Dendritic cell treated with granulocyte-macrophage colony-stimulating factor and Interleukin-4, amounts not matched to agents 40 ng/mL and 50 ng/mL, for 4 days (primary cell): ENCODE data around the gene SH2B3.
A peak's percentile ranks its signal among the peaks of the same experiment; 100 is the strongest.
"Not testable (repeated sequence)": the region's sequence is repeated elsewhere in the genome, so short reads cannot be mapped to it uniquely, and the experiment has no call there.

ENCODE experiments used
- H3K27ac Mint-ChIP-seq: one replicate; pipeline ENCODE4 v1.8.0; 2022; ENCODE audit warnings: mild to moderate bottlenecking, mixed read lengths
- H3K27me3 Mint-ChIP-seq: one replicate; pipeline ENCODE4 v1.8.0; 2022; ENCODE audit warnings: mild to moderate bottlenecking, mixed read lengths
- H3K36me3 Mint-ChIP-seq: one replicate; pipeline ENCODE4 v1.8.0; 2022; ENCODE audit warnings: low read depth, mixed read lengths
- H3K4me1 Mint-ChIP-seq: one replicate; pipeline ENCODE4 v1.8.0; 2022; ENCODE audit warnings: low read depth, mixed read lengths
- H3K4me3 Mint-ChIP-seq: one replicate; pipeline ENCODE4 v1.8.0; 2022; ENCODE audit warnings: mild to moderate bottlenecking, moderate library complexity, mixed read lengths
- H3K9me3 Mint-ChIP-seq: one replicate; pipeline ENCODE4 v1.8.0; 2022; ENCODE audit warnings: mixed read lengths
- intact Hi-C: fragments of 100-400 bp; cut with micrococcal nuclease; formaldehyde crosslinking; loops from one replicate; pipeline ENCODE4 v1.15.0; 2022

SH2B3 gene

DNA sequence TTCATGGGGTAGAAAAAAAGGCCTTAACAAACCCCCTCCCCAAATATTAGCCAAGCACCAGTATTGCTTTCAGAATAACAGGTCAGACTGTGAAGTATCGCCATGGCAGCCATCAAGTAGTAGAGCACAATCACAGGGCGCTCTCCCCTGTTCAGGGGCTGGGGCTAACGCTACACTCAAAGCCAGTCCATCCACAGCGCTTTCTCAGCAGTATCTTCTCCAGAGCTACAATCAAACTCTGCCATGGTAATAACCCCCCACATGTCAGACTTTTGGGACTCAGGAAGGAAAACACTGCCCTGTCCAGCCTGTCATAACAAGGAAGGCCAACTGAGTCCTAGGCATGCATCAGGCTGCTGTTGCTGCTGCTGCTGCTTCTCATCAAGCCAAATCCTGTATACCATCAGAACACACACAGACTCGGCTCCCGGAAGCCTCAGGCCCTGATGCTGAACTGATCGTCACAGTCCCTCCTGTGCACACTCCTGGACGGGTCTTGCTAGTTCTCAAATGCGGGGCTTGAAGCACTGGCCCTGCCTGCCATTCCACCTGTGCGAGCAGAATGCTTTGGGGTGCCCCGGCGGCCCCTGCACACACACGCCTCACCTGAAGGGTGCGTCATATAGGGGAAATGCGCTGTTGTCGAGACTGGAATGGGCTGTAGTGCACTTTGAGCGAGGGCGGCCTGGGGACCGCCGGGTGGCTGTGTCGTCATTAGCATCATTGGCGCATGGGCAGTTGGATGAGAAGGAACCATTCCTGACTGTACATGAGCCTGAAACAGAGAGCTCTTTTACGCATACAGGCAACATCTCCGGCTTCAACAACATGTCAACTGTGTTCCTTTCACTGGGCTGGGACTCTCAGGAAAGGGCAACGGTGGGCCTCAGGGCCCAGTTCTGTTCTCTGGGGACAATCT is 47.6 kb downstream of the SH2B3 start:
- H3K4me1 Mint-ChIP-seq = peaks cover 40% of the 10 kb centered on the region
- intact Hi-C loops = no loop called here
- no peaks in the 10 kb centered on the region for H3K9me3 Mint-ChIP-seq
- H3K27me3 Mint-ChIP-seq = no peaks in the 10 kb centered on the region
- H3K4me3 Mint-ChIP-seq = no peak overlapping the region
- H3K27ac Mint-ChIP-seq = peak overlapping the region; percentile 39
- H3K36me3 Mint-ChIP-seq = peaks cover 88% of the 10 kb centered on the region

DNA sequence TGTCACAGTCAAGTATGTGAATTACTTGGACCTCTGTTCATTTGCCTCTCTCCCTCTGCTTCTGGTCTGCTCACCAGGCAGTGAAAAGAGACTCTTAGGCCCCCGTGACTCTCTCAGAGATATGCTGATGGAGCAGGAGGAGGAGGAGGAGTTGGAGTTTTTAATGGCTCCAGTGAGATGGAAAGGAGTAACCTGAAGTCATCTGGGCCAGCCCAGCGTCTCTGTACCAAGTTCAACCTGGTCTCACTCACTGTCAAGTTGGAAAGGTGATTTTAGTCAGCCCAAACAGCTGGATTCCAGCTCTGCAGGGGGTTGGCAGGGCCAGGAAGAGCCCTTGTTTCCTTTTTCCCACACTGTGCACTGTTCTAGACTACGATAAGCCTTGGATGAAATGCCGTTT is 48.6 kb downstream of the SH2B3 start:
- intact Hi-C loops = no loop called here
- peaks cover 30% of the 10 kb centered on the region for H3K4me1 Mint-ChIP-seq
- no peak overlapping the region for H3K4me3 Mint-ChIP-seq
- H3K27me3 Mint-ChIP-seq = no peaks in the 10 kb centered on the region
- H3K9me3 Mint-ChIP-seq = no peaks in the 10 kb centered on the region
- H3K36me3 Mint-ChIP-seq = peaks cover 88% of the 10 kb centered on the region
- peak overlapping the region; percentile 25 for H3K27ac Mint-ChIP-seq

- Mint-ChIP-seq H3K4me3 (no peak overlapping the region), H3K4me1 (peaks cover 25% of the 10 kb centered on the region), H3K27me3 (no peaks in the 10 kb centered on the region), H3K9me3 (no peaks in the 10 kb centered on the region), H3K27ac (peak overlapping the region; percentile 25), H3K36me3 (peaks cover 88% of the 10 kb centered on the region)
- intact Hi-C loops = no loop called here
Measured at GRCh38 chr12:111454716-111455447, 49.2 kb downstream of the SH2B3 start.

GRCh38 chr12:111455448-111456320 is 50.0 kb downstream of the SH2B3 start:
- Mint-ChIP-seq H3K9me3 (no peaks in the 10 kb centered on the region), H3K27ac (no peak overlapping the region), H3K4me1 (peaks cover 17% of the 10 kb centered on the region), H3K27me3 (no peaks in the 10 kb centered on the region), H3K4me3 (no peak overlapping the region), H3K36me3 (peaks cover 86% of the 10 kb centered on the region)
- intact Hi-C loops = no loop called here

DNA sequence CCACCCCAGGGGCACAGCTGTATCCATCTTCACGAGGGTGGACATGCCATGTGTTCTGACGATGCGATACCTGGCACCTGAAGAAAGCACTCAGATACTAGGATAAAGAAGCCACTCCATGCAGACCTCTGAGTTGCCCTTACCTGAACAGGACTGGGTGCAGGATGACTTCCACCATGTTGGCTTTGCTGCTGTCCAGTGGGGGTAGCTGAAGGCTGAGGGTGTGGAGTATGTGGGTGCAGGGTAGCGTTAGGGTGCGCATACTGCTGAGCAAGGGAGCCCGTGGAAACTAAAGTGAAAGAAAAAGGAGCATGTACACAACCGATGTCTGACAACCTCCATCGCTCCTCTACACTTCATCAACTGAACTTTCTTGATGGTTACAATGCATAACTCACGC is 51.3 kb downstream of the SH2B3 start:
- Mint-ChIP-seq H3K27ac (no peak overlapping the region), H3K36me3 (peaks cover 79% of the 10 kb centered on the region), H3K4me3 (no peak overlapping the region), H3K9me3 (no peaks in the 10 kb centered on the region), H3K4me1 (peaks cover 16% of the 10 kb centered on the region), H3K27me3 (no peaks in the 10 kb centered on the region)
- intact Hi-C loops = no loop called here

DNA sequence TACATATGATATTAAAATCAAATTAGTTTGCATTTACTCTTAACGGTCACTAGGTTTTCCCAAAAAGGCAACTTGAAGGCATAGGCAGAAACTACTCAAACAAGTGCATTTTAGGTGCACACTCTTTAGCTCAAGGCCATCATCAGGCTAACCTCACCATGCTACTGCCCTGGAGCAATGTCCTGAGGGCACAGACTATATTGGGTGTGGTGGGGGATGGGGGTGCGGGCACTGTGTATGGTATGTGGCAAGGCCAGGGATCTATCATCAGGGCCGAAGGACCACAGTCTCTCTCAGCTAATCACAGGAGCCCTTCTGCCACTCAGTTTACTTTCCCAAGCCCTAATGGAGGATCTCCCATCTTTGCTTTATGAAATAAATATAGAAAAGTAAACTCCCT is 51.9 kb downstream of the SH2B3 start:
- intact Hi-C loops = no loop called here

GRCh38 chr12:111458546-111459172 is 52.9 kb downstream of the SH2B3 start:
- no peaks in the 10 kb centered on the region for H3K9me3 Mint-ChIP-seq
- H3K27me3 Mint-ChIP-seq = no peaks in the 10 kb centered on the region
- no peak overlapping the region for H3K4me3 Mint-ChIP-seq
- H3K36me3 Mint-ChIP-seq = peaks cover 73% of the 10 kb centered on the region
- H3K4me1 Mint-ChIP-seq = peaks cover 30% of the 10 kb centered on the region
- H3K27ac Mint-ChIP-seq = no peak overlapping the region
- intact Hi-C loops = no loop called here

More for the DNA sequence above, 51.9 kb downstream of the SH2B3 start:
- H3K4me3 Mint-ChIP-seq = no peak overlapping the region
- peaks cover 79% of the 10 kb centered on the region for H3K36me3 Mint-ChIP-seq
- H3K9me3 Mint-ChIP-seq = no peaks in the 10 kb centered on the region
- peaks cover 21% of the 10 kb centered on the region for H3K4me1 Mint-ChIP-seq
- no peak overlapping the region for H3K27ac Mint-ChIP-seq
- H3K27me3 Mint-ChIP-seq = no peaks in the 10 kb centered on the region

DNA sequence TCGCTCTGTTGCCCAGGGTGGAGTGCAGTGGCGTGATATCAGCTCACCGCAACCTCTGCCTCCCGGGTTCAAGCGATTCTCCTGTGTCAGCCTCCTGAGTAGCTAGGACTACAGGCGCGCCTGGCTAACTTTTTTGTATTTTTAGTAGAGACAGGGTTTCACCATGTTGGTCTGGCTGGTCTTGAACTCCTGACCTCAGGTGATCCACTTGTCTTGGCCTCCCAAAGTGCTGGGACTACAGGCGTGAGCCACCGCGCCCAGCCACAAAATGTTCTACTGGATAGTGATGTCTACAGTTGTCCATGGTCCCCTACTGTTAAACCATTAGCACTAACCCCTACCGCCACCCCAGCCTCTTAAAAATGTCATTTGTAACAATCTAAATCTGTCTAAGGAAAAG is 54.4 kb downstream of the SH2B3 start:
- H3K4me3 Mint-ChIP-seq, H3K27ac Mint-ChIP-seq, H3K27me3 Mint-ChIP-seq, H3K9me3 Mint-ChIP-seq: not testable (repeated sequence)
- intact Hi-C loops = loop anchor here (10.0 kb wide), 1 partner anchor 525 kb away; no protein-coding TSS in a partner anchor
- Mint-ChIP-seq H3K36me3 (peaks cover 64% of the 10 kb centered on the region), H3K4me1 (peaks cover 34% of the 10 kb centered on the region)

DNA sequence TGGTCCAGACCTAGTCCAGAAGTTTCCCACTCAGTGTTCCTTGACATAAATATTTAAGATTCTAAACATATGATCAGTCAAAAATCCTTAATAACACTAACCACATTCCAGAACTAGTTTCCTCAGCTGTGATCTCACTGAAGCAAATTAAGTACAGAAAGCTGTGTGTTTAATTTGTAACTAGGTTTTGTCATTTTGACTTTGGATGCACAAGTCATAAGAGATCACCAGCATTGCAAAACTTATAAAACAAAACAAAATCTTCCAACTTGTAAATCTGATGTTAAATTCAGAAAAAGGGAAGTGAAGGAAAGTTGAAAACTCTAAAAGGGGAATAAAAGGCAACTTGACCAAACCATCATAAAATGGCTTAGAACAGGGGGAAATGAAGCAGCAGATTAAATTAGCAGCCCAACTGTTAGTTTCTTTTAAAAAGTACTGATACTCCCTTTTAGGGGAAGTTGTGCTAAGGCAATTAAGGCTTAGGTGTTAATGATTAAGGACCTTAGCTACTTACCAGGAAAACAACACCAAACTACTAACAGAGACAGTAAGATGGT is 56.6 kb downstream of the SH2B3 start:
- H3K4me3 Mint-ChIP-seq = no peak overlapping the region
- peaks cover 28% of the 10 kb centered on the region for H3K4me1 Mint-ChIP-seq
- intact Hi-C loops = loop anchor here (10.0 kb wide), 1 partner anchor 527 kb away; no protein-coding TSS in a partner anchor
- peaks cover 59% of the 10 kb centered on the region for H3K36me3 Mint-ChIP-seq
- no peak overlapping the region for H3K27ac Mint-ChIP-seq
- no peaks in the 10 kb centered on the region for H3K27me3 Mint-ChIP-seq
- no peaks in the 10 kb centered on the region for H3K9me3 Mint-ChIP-seq

DNA sequence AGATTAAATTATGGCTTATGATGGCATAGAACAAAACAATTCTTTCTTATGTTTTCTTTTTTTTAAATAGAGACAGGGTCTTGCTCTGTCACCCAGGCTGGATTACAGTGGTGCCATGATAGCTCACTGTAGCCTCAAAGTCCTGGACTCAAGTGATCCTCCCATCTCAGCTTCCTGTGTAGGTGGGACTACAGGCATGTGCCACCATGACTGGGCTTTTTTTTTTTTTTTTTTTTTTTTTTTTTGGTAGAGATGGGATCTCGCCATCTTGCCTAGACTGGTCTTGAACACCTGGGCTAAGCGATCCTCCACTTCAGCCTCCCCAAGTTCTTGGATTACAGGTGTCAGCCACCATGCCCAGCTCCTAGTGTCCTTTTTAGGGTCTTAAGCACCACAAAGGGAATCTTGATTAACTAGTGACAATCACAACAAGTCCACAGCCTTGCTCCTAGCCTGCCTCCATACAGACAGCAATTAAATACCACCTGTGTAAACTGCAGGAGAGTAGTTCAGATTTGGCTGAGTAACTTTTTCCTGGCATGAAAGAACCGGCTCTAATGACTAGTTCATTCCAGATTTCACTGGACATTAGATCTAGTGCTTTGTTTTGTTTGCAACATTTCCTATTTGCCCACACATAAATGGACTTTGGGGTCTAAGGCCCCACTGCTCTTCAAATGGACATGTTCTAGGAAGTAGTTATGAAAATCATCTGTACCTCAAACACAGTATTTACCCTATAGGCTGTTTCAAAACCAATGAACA is 61.6 kb downstream of the SH2B3 start:
- Mint-ChIP-seq H3K36me3 (peaks cover 53% of the 10 kb centered on the region), H3K9me3 (no peaks in the 10 kb centered on the region), H3K27me3 (no peaks in the 10 kb centered on the region), H3K27ac (no peak overlapping the region), H3K4me3 (no peak overlapping the region), H3K4me1 (peaks cover 26% of the 10 kb centered on the region)
- intact Hi-C loops = loop anchor here (10.0 kb wide), 1 partner anchor 532 kb away; no protein-coding TSS in a partner anchor

DNA sequence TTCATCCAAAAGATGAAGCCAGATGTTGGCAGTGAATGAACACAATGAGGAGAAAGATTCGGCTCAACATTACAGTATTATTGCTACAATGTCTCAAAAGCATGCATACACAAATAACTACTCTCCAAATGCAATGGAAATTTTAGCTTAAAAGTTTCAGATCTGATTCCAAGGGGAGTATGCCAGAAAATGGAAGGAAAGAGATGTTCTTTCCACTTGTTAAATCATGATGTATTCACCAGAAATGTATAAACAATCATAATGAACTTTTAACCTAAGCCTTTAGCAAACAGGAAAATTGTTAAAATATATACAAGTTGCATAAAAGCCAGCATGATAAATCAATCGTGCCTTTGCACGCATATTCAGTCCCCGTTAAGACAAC is 62.1 kb downstream of the SH2B3 start:
- intact Hi-C loops = loop anchor here (10.0 kb wide), 1 partner anchor 533 kb away; no protein-coding TSS in a partner anchor
- peaks cover 58% of the 10 kb centered on the region for H3K36me3 Mint-ChIP-seq

DNA sequence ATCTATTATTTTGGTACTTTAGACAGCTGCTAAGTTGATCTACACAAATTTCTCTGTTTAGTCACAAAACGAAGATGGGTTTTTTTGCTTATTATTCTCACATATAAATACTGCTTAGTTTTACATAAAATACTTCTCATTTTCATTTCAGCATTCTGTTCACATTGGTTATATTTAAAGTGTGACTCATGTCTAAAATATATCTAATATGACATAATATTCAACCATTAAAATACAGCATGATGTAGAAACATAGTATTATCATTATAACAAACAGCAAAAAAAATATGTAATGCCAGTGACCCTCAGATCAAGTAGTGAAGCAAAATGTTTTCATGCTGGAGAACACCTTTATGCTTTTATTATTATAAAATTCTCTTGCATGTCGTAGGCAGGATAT is 63.7 kb downstream of the SH2B3 start:
- peaks cover 65% of the 10 kb centered on the region for H3K36me3 Mint-ChIP-seq
- no peaks in the 10 kb centered on the region for H3K9me3 Mint-ChIP-seq

More for the DNA sequence above, 62.1 kb downstream of the SH2B3 start:
- Mint-ChIP-seq H3K9me3 (no peaks in the 10 kb centered on the region), H3K4me1 (peaks cover 22% of the 10 kb centered on the region), H3K27me3 (no peaks in the 10 kb centered on the region), H3K4me3 (no peak overlapping the region), H3K27ac (no peak overlapping the region)

More for the DNA sequence above, 63.7 kb downstream of the SH2B3 start:
- H3K27ac Mint-ChIP-seq = no peak overlapping the region
- H3K4me1 Mint-ChIP-seq = peaks cover 10% of the 10 kb centered on the region
- intact Hi-C loops = loop anchor here (10.0 kb wide), 1 partner anchor 535 kb away; no protein-coding TSS in a partner anchor
- H3K27me3 Mint-ChIP-seq = no peaks in the 10 kb centered on the region
- no peak overlapping the region for H3K4me3 Mint-ChIP-seq
